Measurements from ENCODE around the gene BAZ1B. TPM values are rescaled to one million over a fixed set of nuclear protein-coding genes. Genes with fewer than 3 reads are reported as not detected.

The BAZ1B gene
- total and polyA plus RNA-seq, 8 donors, result 51.7 to 84.8 (median 72.8) TPM

- Histone ChIP-seq H3K36me3 (no peaks in the 10 kb centered on the region), H3K27ac (no peak overlapping the region), H3K4me1 (no peaks in the 10 kb centered on the region), H3K27me3 (no peaks in the 10 kb centered on the region), H3K4me3 (no peak overlapping the region), H3K9me3 (no peaks in the 10 kb centered on the region)
- DNase-seq (peak in 1 of 4 donors; percentile 39), ATAC-seq (no peak)
- TF ChIP-seq CTCF (IDR thresholded peaks at IDR 0.05), result no peak
- intact Hi-C loops (cut with DNase I), result no loop called here
These were observed 124.4 kb downstream of the BAZ1B start for GRCh38 chr7:73397521-73398281.

GRCh38 chr7:73395538-73396503 lies 126.3 kb downstream of the BAZ1B start:
- ATAC-seq, result no peak
- Histone ChIP-seq H3K4me1 (no peaks in the 10 kb centered on the region), H3K4me3 (no peak overlapping the region), H3K36me3 (no peaks in the 10 kb centered on the region), H3K9me3 (no peaks in the 10 kb centered on the region), H3K27me3 (no peaks in the 10 kb centered on the region), H3K27ac (no peak overlapping the region)
- no peak for TF ChIP-seq CTCF (IDR thresholded peaks at IDR 0.05)
- intact Hi-C loops (cut with DNase I), result no loop called here
- DNase-seq, result no peak

- H3K4me1 ChIP-seq, result no peaks in the 10 kb centered on the region
- TF ChIP-seq CTCF (IDR thresholded peaks at IDR 0.05), result no peak
- H3K27ac ChIP-seq, result no peak overlapping the region
- ATAC-seq (no peak), DNase-seq (no peak)
- no peak overlapping the region for H3K4me3 ChIP-seq
- H3K9me3 ChIP-seq, result peaks cover 0 to 3% of the 10 kb centered on the region in 2 donors
- H3K36me3 ChIP-seq, result no peaks in the 10 kb centered on the region
- intact Hi-C loops (cut with DNase I), result no loop called here
- H3K27me3 ChIP-seq, result no peaks in the 10 kb centered on the region
These were observed 127.7 kb downstream of the BAZ1B start for GRCh38 chr7:73394422-73394821.

GRCh38 chr7:73391396-73391795 lies 130.7 kb downstream of the BAZ1B start:
- no peak for DNase-seq
- H3K36me3 ChIP-seq, result no peaks in the 10 kb centered on the region
- H3K4me3 ChIP-seq, result no peak overlapping the region
- ATAC-seq, result no peak
- no peak for TF ChIP-seq CTCF (IDR thresholded peaks at IDR 0.05)
- intact Hi-C loops (cut with DNase I), result no loop called here
- no peaks in the 10 kb centered on the region for H3K27me3 ChIP-seq
- no peak overlapping the region for H3K27ac ChIP-seq
- peaks cover 0 to 33% of the 10 kb centered on the region in 2 donors for H3K9me3 ChIP-seq
- no peaks in the 10 kb centered on the region for H3K4me1 ChIP-seq

Other genes with a start within 250 kb of the BAZ1B start
- gene NSUN5, start 213.5 kb downstream of the BAZ1B start, total RNA-seq, result 10 to 100 TPM; 23.4 to 26.0 TPM
- gene NSUN5, start 213.5 kb downstream of the BAZ1B start, polyA plus RNA-seq (ENCODE audit: insufficient read length in 6 of 6), result 10 to 100 TPM; 14.5 to 19.2 (median 15.8) TPM
- under 1 TPM; 0.34 to 0.38 TPM for gene TRIM50, start 194.2 kb downstream of the BAZ1B start, total RNA-seq
- gene TRIM50, start 194.2 kb downstream of the BAZ1B start, polyA plus RNA-seq (ENCODE audit: insufficient read length in 6 of 6), result under 1 TPM in 5 of 6 donors, not detected in 1; 0.20 to 0.30 (median 0.27) TPM
- under 1 TPM in 1 of 2 donors, not detected in 1; 0.18 TPM for gene FKBP6, start 194.1 kb downstream of the BAZ1B start, total RNA-seq
- gene FKBP6, start 194.1 kb downstream of the BAZ1B start, polyA plus RNA-seq (ENCODE audit: insufficient read length in 6 of 6), result under 1 TPM in 5 of 6 donors, not detected in 1; 0.24 to 0.91 (median 0.34) TPM
- gene FZD9, start 88.5 kb downstream of the BAZ1B start, total RNA-seq, result under 1 TPM; 0.41 to 0.55 TPM
- gene FZD9, start 88.5 kb downstream of the BAZ1B start, polyA plus RNA-seq (ENCODE audit: insufficient read length in 6 of 6), result under 1 TPM; 0.37 to 0.84 (median 0.63) TPM
- gene BCL7B, start 35.4 kb upstream of the BAZ1B start, total RNA-seq, result 10 to 100 TPM; 46.0 to 57.8 TPM
- 10 to 100 TPM; 27.9 to 37.5 (median 31.8) TPM for gene BCL7B, start 35.4 kb upstream of the BAZ1B start, polyA plus RNA-seq (ENCODE audit: insufficient read length in 6 of 6)
- gene TBL2, start 56.3 kb upstream of the BAZ1B start, total RNA-seq, result 10 to 100 TPM; 29.9 to 38.8 TPM
- 10 to 100 TPM; 35.4 to 41.0 (median 39.8) TPM for gene TBL2, start 56.3 kb upstream of the BAZ1B start, polyA plus RNA-seq (ENCODE audit: insufficient read length in 6 of 6)
- gene MLXIPL, start 102.2 kb upstream of the BAZ1B start, total RNA-seq, result 1 to 10 TPM; 1.4 to 6.2 TPM
- gene MLXIPL, start 102.2 kb upstream of the BAZ1B start, polyA plus RNA-seq (ENCODE audit: insufficient read length in 6 of 6), result 1 to 10 TPM in 5 of 6 donors, under 1 TPM in 1; 0.67 to 5.3 (median 2.5) TPM
- gene VPS37D, start 145.5 kb upstream of the BAZ1B start, total RNA-seq, result 1 to 10 TPM in 1 of 2 donors, under 1 TPM in 1; 0.89 to 2.0 TPM
- 10 to 100 TPM in 1 of 6 donors, 1 to 10 TPM in 5; 6.2 to 10.1 (median 8.3) TPM for gene VPS37D, start 145.5 kb upstream of the BAZ1B start, polyA plus RNA-seq (ENCODE audit: insufficient read length in 6 of 6)
- gene DNAJC30, start 161.2 kb upstream of the BAZ1B start, total RNA-seq, result 10 to 100 TPM; 10.3 to 10.4 TPM
- gene DNAJC30, start 161.2 kb upstream of the BAZ1B start, polyA plus RNA-seq (ENCODE audit: insufficient read length in 6 of 6), result 10 to 100 TPM in 2 of 6 donors, 1 to 10 TPM in 4; 7.2 to 10.4 (median 9.1) TPM
- 10 to 100 TPM; 44.6 to 66.3 TPM for gene BUD23, start 161.3 kb upstream of the BAZ1B start, total RNA-seq
- 10 to 100 TPM; 73.9 to 95.0 (median 80.2) TPM for gene BUD23, start 161.3 kb upstream of the BAZ1B start, polyA plus RNA-seq (ENCODE audit: insufficient read length in 6 of 6)
- gene STX1A, start 197.4 kb upstream of the BAZ1B start, total RNA-seq, result 1 to 10 TPM; 5.4 to 6.9 TPM
- 10 to 100 TPM in 4 of 6 donors, 1 to 10 TPM in 2; 7.2 to 11.5 (median 10.2) TPM for gene STX1A, start 197.4 kb upstream of the BAZ1B start, polyA plus RNA-seq (ENCODE audit: insufficient read length in 6 of 6)
- gene ABHD11, start 216.5 kb upstream of the BAZ1B start, total RNA-seq, result 10 to 100 TPM; 35.6 to 36.3 TPM
- 10 to 100 TPM; 12.5 to 19.9 (median 14.4) TPM for gene ABHD11, start 216.5 kb upstream of the BAZ1B start, polyA plus RNA-seq (ENCODE audit: insufficient read length in 6 of 6)
- 10 to 100 TPM; 23.8 to 35.9 TPM for gene CLDN3, start 248.0 kb upstream of the BAZ1B start, total RNA-seq
- gene CLDN3, start 248.0 kb upstream of the BAZ1B start, polyA plus RNA-seq (ENCODE audit: insufficient read length in 6 of 6), result 10 to 100 TPM; 10.1 to 23.8 (median 17.0) TPM

Data from left lung (tissue), 10 donors.